ENCODE data around the gene STX1B.

Gene STX1B

DNA sequence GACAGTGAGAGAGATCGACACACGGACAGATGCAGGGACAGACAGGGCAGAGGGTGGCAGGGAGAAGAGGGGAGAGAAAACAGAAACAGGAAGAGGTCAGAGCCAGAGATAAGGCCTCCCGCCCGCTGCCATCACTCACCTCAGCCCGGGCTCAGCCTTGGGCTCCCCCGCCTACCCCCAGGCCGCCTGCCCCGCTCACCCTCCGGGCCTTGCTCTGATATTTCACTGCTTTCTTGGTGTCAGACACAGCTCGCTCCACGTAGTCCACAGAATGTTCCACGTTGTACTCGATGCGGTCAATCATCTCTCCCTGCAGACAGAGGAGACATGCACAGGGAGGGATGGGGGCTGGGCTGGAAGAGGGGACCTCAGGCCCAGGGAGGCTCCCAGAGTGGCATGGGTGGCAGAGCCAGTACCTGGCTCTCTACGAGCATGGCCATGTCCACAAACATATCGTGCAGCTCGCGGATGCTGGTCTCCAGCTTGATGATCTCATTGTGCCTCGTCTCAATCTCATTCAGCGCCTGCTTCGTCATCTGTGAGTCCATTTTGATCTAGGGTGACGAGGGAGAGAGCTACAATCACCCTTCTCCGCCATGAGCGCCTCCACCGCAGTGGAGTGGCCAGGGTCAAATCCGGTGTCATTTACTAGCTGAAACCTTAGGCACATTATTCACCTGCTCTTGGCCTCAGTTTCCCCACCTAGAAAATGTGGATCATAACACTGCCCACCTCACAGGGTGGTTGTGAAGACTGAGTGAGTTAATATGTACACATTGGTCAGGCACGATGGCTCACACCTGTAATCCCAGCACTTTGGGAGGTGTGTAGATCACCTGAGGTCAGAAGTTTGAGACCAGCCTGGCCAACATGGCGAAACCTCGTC, 17.3 kb downstream of the STX1B start:
- no peak for DNase-seq

DNA sequence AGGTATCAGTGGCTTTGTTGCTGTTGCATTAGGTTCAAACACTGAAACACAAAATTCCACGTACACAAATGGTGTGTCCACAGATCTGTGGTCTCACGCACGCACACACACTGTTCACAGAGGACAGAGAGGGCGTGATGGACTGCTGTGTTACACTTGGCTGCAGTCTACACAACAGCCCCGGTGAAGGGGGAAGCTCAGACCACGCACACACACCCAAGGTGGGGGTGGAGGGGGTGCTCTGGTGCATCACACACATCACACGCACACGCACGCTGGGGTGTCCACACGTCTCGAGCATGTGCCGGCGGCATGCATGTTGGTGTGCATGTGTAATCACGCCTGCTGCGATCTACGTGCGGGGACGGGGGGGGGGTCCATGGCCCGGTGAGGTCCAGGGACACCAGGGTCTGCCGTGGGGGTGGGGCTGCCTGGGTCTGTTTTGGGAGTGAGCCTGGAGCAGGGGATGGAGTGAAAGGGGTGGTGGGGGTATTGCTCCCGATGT, 18.1 kb downstream of the STX1B start:
- DNase-seq, result no peak

DNA sequence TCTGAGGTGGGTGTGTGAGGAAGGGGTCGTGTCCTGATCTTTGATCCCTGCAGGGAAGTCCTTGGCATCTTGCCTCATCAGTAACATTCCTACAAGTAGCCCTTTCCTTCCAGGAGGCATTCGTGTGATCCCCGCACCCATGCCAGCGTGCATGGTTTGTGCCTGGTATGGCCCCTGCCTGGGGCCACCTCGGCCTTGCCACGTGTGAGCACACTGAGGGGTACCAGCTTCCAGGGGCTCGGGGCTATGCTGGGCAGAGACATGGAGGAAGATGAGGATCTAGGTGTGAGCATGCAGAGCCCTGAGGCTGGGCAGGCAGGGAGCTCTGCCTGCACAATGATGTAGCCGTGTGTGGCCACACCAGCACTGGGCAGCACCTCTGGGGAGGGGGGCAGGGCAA, 19.4 kb downstream of the STX1B start:
- no peak for DNase-seq

DNA sequence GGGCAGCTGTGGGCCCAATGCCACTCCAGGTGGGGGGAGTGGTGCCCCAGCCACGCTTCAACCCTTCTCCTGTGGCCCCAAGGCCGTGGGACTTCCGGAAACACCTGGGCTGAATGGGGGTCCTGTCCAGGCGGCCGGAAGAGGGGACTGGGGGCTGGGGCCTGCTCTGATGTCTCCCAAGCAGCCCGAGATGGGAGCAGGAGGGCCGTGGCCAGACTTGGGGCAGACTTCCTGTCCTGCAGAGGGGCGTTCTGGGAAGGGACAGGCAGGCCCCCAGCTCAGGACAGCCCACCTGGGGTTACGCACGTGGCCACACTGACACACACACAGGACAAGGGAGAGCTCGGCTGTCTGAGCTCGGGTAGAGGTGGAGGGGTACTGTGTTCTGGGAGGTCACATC, 20.3 kb downstream of the STX1B start:
- no peak for DNase-seq

DNA sequence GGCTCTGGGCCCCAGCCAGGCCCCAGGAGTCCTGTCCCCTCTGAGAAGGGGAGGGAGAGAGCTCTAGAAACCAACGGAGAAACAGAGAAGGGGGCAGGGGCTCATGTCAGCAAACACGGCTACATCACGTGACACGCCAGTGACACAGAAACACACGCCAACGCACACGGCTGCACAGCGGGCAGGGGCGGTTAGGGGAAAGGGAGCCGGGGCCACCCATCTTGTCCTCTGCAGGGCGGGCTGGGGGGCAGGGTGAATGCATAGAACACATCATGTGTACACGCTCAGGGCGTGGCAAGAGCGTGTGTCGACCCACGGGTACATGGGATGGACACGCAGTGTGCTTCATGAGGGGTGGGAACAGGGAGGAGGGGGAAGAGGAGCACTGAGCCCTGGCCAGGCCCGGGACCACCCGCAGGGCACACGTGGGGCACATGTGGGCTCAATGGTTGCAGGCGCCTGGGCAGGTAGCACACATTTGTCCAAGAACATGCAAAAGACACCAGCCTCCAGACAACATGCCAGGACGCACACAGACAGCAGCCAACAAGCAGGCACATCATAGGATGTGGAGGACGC, 20.9 kb downstream of the STX1B start:
- DNase-seq, result no peak

DNA sequence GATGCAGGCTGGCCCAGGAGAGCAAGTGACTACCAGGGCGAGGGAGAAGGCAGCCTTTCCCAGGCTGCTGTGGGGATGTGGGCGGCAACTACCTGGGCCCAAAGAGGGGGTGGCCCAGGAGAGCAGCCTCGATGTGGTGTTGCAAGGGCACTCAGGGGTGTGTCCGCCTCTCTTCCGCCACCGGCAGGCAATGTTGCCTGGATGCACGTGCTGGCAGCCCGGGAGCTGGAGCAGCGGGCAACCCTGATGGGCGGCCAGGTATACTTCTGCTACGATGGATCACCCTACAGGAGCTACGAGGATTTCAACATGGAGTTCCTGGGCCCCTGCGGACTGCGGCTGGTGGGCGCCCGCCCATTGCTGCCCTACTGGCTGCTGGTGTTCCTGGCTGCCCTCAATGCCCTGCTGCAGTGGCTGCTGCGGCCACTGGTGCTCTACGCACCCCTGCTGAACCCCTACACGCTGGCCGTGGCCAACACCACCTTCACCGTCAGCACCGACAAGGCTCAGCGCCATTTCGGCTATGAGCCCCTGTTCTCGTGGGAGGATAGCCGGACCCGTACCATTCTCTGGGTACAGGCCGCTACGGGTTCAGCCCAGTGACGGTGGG, 22.8 kb downstream of the STX1B start:
- no peak for DNase-seq

DNA sequence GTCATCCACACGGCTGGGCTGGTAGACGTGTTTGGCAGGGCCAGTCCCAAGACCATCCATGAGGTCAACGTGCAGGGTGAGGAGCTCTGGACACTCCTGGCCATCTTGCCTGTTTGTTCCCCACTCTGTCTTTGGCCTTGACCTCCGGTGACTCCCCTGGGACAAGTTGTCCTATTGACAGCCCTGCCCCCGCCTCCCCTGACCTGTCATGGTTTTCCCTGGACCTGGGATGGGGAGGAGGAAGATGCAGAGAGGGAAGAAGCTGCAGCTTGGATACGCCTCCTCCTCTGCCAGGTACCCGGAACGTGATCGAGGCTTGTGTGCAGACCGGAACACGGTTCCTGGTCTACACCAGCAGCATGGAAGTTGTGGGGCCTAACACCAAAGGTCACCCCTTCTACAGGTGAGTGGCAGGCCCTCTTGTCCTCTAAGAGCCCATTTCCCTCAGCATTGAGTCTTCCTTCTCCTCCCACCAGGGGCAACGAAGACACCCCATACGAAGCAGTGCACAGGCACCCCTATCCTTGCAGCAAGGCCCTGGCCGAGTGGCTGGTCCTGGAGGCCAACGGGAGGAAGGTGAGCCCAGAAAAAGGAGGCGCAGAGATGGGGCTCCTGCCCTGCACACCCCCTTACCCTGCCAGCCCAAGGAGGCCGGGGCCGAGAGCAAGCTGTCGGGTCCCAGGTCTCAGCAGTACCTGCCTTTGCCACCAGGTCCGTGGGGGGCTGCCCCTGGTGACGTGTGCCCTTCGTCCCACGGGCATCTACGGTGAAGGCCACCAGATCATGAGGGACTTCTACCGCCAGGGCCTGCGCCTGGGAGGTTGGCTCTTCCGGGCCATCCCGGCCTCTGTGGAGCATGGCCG, 24.1 kb downstream of the STX1B start:
- no peak for DNase-seq

DNA sequence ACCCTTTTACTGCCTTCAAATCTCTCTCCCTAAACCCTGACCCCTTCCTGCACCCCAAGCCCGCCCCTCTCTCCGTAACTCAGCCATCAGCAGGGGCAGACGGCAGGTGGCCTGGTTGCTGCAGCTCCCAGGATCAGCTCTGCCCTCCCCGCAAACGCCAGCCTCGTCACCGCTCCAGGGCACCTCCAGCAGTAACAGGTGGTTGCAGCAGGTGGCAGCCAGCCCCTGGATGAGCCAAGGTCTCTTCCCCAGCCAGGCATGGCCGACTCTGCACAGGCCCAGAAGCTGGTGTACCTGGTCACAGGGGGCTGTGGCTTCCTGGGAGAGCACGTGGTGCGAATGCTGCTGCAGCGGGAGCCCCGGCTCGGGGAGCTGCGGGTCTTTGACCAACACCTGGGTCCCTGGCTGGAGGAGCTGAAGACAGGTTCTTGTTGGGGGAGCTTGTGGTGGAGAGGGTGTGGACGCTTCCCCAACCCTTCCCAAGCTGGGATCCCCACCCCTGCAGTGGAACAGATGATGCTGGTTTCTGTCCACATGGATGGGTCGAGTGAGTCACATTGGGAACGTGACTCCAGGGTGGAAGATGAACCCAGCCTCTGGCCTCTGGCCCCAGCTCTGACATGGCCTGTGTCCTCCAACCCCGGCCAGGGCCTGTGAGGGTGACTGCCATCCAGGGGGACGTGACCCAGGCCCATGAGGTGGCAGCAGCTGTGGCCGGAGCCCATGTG, 24.9 kb downstream of the STX1B start:
- peak; percentile 46 for DNase-seq

DNA sequence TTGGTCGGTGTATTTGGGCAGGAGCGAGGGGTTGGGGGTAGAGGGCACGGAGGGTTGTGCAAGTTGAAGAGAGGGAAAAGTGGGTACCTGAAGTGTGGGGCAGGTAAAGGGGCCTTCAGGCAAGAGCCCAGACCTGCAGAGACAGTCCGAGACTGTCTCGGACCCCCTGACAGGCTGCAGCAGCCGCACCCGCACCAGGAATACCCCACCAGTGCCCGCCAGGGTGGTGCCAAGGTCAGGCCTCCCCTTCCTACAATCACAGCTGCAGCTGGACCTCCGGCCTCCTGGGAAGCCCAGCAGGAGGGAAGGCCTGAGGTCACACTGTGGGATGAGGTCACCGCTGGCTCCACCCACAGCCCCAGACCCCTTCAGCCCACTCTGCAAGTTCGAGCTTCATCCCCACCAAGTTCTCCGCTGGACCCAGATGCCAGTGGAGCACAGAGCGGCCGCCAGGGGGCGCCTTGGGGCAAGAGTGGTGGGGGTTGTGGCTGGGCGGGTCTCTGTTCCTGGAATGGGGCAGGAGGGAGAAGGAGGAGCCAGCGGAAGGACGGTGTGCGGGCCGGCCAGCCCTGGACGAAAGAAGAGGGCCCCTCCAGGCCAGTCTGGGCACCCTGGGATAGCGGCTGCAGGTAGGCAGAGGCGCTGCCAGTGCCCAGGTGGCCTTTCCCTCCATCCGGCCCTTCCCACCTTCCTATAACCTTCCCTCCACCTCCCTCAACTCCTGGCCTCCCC, 25.6 kb downstream of the STX1B start, which contains the start of gene HSD3B7:
TSS of gene HSD3B7 (plus strand) at position 539 of the 732 bp plus-strand sequence. CDS start 452 bp downstream, outside the sequence.
- peak; percentile 65 for DNase-seq

DNA sequence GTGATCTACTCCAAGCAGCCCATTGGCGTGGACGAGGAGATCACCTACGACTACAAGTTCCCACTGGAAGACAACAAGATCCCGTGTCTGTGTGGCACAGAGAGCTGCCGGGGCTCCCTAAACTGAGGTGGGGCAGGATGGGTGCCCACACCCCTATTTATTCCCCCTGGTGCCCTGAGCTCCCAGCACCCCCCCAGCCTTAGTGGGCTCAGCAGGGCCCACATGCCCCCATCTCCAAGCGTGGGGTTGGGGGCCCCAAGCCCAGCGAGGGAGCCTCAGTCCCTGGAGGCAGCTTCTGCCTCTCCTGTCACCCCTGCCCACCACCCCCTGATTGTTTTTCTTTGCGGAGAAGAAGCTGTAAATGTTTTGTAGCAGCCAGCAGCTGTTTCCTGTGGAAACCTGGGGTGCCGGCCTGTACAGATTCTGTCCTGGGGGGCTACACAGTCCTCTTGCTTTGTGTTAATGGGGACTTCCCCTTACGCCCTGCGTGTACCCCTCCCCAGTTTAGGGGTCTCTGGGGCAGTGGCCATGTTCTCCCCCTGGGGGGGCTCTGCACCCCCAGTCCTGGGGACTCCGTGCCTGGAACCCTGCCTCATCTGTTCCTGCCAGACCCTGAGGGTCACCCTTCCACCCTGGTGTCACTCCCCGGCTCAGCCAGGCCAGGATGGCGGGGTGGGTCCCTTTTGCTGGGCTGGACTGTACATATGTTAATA, 26.4 kb downstream of the STX1B start:
- DNase-seq, result no peak

DNA sequence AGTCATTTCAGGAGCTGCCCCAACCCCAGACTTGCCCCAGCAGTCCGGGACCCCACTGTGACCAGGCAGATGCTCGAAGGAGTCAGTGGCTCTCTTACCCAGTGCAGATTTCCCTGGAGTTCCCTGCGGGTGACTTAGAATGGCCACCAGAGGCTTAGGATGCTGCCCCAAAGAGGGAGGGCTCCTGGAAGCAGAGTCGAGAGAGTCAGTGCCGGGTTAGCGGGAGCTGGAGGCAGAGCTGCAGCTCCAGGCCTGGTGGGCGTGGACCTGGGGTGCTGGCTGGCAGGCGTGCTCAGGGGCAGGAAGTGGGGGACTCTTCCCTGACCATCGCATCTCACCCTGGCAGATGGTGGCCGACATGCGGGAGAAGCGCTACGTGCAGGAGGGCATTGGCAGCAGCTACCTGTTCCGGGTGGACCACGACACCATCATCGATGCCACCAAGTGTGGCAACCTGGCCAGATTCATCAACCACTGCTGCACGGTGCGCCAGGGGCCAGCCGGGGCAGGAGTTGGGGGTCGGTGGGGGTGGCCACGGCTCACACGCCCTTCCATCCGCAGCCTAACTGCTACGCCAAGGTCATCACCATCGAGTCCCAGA, 27.0 kb downstream of the STX1B start:
- DNase-seq, result no peak

DNA sequence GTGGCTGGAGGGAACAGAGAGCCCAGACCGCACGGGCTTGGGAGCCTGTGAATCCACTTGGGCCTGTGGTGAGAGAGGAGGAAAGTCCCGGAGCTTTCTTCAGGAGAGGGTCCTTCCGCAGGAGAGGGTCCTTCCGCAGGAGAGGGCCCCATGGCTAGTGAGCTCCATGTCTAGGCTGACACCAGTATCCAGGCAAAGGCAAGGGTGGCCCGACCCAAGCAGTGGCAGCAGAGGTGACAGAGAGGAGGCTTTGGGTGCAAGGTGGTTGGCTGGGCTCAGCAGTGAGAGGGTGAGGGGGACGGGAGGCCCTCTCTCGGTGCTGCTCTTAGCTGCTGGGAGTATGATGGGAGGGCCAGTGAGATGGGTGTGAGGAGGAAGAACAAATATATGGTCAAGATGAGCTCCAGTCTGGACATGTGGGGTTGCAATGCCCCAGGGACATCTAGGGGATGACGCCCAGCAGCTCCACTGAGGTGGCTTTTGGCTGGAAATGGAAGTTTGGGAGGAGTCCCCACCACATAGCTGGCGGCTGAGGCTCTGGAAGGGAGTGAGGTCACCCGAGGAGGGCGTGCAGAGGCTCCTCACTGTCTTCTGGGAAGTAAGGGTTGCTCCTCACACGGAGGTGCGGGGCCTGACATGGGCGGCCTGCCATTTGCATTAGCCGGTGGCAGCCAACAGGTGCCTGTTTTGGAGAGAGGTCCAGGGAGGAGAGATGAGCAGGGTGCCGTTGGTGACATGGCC, 27.7 kb downstream of the STX1B start:
- no peak for DNase-seq

DNA sequence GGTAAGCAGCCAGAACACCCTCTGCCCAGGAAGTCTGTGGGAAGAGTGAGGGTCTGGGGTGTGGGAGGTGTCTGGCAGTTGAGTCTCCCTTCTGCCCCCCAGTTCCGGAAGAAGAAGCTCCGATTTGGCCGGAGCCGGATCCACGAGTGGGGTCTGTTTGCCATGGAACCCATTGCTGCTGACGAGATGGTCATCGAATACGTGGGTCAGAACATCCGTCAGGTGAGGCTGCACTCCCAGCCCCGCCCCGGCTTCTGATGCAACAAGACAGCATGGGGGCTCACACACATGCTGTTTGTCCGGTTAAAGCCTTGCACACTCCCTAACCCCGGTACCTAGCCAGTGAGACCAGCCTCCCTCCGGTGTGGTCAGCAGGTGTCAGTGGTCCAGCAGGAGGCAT, 29.5 kb downstream of the STX1B start:
- DNase-seq, result no peak

DNA sequence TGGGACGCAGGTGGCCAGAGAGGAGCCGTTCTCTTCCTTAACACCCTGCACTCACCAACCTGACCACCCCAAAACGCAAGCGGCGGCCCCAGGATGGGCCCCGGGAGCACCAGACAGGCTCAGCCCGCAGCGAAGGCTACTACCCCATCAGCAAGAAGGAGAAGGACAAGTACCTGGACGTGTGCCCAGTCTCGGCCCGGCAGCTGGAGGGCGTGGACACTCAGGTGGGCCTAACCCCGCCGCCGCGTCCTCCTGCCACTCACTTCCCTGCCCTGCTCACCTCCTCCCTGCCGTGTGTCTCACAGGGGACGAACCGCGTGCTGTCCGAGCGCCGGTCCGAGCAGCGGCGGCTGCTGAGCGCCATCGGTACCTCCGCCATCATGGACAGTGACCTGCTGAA, 30.0 kb downstream of the STX1B start:
- DNase-seq, result no peak

DNA sequence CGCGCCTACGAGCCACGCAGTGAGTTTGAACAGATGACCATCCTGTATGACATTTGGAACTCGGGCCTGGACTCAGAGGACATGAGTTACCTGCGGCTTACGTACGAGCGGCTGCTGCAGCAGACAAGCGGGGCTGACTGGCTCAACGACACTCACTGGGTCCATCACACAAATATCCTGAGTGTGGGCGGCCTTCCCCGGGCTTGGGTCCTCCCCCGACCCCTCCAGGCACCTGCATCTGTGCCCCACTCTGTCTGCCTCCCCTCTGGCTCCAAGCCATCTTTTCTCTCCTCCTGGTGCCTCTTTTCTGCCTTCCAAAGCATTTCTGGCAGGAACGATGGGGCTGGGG, 30.4 kb downstream of the STX1B start:
- no peak for DNase-seq

DNA sequence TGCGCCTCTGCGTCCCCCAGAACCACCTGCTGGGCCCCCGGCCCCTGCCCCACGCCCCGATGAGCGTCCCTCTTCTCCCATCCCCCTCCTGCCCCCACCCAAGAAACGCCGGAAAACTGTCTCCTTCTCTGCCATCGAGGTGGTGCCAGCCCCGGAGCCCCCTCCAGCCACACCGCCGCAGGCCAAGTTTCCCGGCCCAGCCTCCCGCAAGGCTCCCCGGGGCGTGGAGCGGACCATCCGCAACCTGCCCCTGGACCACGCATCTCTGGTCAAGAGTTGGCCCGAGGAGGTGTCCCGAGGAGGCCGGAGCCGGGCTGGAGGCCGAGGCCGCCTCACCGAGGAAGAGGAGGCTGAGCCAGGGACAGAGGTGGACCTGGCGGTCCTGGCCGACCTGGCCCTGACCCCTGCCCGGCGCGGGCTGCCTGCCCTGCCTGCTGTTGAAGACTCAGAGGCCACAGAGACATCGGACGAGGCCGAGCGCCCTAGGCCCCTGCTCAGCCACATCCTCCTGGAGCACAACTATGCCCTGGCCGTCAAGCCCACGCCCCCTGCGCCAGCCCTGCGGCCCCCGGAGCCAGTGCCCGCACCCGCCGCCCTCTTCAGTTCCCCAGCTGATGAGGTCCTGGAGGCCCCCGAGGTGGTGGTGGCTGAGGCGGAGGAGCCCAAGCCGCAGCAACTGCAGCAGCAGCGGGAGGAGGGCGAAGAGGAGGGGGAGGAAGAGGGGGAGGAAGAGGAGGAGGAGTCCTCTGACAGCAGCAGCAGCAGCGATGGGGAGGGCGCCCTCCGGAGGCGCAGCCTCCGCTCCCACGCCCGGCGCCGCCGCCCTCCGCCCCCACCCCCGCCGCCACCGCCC, 31.0 kb downstream of the STX1B start:
- no peak for DNase-seq

DNA sequence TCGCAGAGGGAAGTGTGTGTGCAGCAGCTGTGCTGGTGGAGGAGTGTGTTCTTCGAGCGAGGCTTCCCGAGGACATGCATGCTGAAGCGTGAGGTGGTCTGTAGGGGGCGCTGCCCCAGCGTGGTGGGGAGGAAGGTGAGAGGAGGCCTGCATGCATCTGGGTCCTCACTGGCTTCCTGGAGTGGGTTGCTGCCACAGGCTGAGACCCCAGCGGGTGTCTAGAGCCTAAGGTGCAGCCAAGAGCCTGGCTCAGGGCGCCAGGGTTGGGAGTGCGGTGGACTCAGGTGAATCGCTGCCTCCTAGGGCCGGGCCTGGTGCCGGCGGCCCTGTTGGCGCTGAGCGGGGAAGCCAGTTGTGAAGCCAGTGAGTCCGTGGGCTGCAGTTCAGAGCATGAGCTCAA, 32.9 kb downstream of the STX1B start:
- no peak for DNase-seq

DNA sequence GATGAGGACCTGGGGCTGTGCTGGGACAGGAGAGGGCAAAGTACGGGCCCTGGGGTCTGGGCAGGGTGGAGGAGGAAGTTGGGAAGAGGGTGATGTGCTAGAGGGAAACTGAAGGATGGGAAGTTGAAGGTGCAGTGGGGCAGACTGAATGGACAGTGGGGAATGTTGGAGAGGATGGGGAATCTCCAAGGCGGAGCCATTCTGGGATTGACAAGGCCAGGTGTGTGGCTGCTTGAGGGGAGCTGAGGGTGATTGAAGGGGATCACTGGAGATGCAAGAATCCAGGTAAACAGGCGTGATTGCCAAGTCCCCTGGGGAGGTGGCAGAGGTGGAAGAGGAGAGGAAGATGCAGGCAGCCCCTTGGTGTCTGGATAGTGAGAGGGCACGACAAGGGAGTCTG, 34.0 kb downstream of the STX1B start:
- no peak for DNase-seq

DNA sequence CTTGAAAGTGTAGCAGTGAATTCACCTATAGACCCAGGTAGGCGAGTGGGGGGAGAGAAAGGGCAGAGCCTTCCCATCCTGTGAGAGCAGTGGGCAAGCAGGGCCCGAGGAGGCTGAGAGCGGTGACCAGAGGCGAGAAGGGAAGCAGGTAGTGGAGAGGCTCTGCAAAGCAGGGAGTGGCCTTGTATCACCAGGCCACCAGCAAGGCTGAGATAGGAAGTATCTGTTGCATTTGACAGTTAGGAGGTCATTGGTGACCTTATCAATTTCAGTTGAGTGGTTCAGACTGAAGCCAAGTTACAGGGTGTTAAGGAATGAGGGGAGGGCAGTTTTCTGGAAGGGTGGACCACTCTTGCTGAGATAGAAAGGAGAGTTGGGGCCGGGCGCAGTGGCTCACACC, 36.1 kb downstream of the STX1B start:
- DNase-seq, result no peak
